SIG-M5 treated with dmso at 0.1 percent for 504 hours (cell line): ENCODE measurements around the gene OXSR1.
"Not testable (repeated sequence)": the region's sequence is repeated elsewhere in the genome, so short reads cannot be mapped to it uniquely, and the experiment has no call there.

Source experiments
- DNase-seq: peaks from one replicate; lab custom pipeline; 2025; ENCODE audit not compliant: unreplicated experiment; lab: John Stamatoyannopoulos, UW

The OXSR1 gene

DNA sequence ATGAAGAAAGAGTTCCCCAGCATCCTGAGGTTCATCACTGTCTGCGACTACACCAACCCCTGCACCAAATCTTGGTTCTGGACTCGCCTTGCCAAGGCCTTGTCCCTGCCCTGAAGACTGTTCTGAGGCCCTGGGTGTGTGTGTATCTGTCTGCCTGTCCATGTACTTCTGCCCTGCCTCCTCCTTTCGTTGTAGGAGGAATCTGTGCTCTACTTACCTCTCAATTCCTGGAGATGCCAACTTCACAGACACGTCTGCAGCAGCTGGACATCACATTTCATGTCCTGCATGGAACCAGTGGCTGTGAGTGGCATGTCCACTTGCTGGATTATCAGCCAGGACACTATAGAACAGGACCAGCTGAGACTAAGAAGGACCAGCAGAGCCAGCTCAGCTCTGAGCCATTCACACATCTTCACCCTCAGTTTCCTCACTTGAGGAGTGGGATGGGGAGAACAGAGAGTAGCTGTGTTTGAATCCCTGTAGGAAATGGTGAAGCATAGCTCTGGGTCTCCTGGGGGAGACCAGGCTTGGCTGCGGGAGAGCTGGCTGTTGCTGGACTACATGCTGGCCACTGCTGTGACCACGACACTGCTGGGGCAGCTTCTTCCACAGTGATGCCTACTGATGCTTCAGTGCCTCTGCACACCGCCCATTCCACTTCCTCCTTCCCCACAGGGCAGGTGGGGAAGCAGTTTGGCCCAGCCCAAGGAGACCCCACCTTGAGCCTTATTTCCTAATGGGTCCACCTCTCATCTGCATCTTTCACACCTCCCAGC, 24.0 kb upstream of the OXSR1 start:
- no peak for DNase-seq

DNA sequence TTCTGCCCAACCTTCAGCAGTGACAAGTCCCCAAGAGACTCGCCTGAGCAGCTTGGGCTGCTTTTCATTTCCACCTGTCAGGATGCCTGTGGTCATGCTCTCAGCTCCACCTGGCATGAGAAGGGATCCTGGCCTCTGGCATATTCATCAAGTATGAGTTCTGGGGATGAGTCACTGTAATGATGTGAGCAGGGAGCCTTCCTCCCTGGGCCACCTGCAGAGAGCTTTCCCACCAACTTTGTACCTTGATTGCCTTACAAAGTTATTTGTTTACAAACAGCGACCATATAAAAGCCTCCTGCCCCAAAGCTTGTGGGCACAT, 23.4 kb upstream of the OXSR1 start:
- no peak for DNase-seq

DNA sequence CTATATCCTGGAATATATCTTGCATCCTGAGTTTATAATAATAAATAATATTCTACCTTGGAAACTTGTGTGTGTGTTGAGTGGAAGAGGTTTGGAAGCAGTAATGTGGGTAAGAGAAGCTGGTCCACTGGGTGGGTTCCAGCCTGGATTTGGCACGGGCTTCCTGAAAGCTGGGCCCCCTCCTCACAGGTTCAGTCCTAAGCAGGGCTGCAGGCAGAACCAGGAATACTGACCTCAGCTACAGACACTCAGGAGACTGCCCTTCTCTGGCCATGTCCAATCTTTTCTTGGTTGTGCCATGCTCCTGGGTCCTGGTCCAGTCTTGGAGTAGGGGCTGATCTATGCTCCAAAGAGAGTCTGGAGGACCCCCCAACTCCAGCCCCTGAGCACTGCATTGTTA, 22.4 kb upstream of the OXSR1 start:
- DNase-seq = no peak

DNA sequence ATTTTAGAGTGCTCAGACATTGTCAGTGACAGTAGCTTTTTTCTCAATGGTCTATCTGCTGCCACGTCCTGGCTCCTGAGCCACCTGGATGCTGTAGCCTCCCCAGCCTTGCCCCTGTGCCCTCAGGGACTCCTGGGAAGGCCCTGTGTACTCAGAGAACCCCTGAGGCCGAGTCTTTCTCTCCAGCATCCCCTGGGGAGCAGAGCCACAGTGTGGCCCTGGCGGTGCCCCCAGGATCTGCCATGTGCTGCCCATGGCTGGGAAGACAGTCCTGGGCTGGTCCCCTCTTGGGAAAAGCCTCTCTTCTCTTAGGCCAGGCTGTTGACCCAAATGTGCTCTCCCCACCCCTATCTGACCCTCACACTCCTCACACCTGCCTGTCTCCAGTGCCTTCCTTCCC, 21.8 kb upstream of the OXSR1 start:
- DNase-seq = no peak

DNA sequence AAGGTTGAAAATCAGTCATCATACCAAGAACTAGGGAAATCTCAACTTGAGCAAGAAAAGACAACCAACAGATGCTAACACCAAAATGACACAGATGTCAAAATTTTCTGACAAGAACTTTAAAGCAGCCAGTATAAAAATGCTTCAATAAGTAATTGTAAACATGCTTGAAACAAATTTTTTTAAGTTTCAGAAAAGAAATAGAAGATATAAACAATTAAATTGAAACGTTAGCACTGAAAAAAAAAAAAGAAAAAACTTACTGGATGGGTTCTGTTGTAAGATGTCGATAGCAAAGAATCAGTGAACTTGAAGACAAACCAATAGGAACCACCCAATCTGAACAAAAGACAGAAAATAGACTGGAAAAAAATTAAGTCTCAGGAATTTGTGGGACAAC, 18.8 kb upstream of the OXSR1 start:
- no peak for DNase-seq

DNA sequence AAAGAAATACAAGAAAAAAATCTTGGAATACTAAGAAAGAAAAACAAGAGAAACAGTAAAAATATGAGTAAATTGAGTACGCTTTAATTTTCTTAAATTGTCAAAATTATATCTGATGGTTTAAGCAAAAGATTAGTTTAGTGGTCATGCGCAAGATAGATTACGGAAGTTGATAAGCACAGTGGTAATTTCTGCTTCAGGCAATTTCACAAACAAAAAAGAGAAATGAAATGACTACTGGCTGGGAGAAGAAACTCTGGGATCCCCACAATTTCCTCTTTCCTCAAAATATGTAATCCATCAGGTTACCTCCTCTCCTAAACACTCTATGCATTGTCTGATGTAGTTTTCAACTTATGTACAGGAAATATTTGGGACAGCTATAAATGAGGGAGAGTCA, 17.9 kb upstream of the OXSR1 start:
- peak; percentile 86 for DNase-seq

DNA sequence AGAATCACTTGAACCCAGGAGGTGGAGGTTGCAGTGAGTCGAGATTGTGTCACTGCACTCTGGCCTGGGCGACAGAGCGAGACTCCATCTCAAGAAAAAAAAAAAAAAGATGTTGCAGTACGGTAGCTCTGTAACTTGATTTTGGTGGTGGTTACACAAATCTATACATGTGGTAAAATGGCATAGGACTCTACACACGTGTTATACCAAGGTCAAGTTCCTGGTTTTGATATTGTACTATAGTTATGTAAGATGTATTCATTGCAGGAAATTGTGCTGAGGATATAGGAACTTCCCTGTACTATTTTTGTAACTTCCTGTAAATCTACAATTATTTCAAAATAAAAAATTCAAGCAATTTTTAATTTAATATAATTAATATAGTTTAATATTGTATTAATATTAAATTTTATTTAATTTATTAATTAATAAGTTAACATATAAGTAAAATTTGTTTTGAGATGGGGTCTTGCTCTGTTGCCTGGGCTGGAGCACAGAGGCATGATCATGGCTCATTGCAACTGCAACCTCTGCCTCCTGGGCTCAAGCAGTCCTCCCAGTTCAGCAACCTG, 16.9 kb upstream of the OXSR1 start:
- peak; percentile 93 for DNase-seq

DNA sequence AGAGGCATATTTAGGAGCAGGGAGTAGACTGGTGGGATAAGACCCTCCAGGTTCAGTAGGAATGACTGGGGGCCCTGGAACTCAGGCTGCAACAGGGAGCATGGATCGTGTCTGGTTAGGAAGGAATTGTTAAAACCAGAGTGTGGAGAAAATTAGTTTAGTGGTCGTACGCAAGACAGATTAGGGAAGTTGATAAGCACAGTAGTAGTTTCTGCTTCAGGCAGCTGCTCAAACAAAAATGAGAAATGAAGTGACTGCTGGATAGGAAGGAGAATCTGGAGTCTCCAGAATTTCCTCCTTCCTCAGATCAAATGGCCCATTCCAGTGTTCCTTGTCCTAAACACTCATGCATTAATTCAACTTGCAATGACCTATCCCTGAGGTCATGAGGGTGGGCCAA, 15.6 kb upstream of the OXSR1 start:
- DNase-seq = peak; percentile 86

DNA sequence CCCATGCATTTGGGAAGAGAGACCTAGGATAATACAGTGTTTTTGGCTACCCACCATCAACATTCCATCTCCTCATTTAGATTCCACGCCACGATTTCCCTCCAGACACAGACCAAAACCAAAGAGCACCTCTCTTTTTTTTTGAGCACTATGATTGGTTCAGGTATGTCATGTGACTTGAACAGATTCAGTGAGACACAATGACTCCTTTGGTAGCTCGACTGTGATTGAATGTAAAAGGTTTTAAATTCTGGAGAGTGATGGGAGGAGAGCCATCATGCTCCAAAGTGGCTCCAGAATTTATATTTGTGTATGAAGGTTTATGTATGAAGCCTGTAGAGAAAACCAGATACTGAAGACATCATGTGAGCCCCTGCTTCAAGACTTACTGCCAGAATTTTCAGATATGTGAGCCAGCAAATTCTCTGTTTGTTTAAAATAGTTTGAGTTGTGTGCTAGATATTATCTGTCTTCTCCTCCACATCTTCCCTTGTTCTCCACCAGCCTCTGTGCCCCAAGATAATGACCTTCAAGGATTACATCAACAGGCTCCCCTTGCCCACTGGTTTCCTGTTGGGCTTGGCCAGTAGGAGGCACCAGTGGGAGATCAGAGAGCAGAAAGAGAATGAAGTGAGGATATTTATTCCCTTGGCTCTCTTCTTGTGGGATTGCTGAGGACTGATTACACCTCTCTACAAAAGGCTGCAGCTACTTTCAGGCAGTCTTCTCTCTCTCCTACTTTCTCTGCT, 14.4 kb upstream of the OXSR1 start:
- no peak for DNase-seq

DNA sequence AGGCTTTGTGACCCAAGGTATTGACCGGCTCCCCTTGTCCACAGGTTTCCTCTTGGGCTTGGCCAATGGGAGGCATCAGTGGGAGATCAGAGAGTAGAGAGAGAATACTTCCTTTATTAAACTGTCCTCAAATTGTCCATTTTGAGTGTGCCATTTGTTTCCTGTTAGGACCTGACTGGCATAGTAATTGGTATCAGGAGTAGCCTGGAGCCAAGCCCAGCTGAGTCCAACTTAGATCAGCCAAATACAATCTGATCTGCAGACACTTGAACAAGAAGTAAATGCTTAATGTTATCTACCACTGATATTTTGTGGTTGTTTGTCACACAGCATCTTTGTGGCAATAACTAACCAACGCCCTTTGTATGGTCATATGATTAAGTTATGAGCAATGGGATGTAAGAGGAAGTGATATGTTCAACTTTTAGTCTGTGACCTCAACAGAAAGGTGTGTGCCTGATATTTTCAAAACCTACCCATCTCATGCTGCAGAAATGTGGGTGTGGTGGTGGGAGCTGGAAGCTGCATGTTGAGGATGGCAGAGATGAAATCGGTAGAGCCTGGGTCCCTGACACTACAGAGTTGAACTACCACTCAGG, 13.6 kb upstream of the OXSR1 start:
- DNase-seq = peak; percentile 34

DNA sequence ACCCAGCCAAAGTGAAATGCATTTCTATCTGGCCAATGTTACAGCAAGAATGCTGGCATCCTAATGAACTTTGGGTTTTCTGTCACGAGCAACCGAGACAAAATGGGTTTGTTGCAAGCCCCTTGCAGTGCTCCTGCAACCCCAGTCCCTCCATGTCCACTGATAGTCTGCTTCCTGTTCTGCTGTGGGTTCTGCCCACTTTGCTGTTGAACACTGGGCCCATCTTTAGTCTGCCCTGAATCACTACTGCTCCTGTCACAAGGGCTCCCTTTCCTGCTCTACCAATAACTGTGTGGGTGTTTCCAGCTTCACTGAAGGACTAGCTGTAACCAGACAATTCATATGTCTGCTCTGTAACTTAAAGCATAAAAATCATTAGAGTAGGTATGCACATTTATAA, 12.7 kb upstream of the OXSR1 start:
- no peak for DNase-seq

DNA sequence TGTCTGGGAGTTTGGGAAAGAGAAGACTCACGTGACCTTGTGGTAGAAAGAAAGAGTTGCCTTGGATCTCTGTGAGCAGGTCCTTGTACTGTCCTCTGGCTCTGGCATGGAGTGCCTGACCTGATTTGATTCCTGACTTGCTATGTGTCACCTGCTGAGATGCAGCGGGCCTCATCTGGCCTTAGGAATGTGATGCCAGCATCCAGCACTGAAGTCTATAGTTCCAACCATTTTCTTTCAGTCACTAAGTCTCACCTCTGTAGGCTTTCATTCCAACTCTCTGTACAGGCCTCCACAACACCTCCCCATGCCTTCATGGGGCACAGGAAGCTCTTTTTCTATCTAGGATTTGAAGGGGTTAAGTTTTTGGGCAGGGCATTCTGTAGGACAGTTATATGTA, 12.1 kb upstream of the OXSR1 start:
- DNase-seq = no peak

DNA sequence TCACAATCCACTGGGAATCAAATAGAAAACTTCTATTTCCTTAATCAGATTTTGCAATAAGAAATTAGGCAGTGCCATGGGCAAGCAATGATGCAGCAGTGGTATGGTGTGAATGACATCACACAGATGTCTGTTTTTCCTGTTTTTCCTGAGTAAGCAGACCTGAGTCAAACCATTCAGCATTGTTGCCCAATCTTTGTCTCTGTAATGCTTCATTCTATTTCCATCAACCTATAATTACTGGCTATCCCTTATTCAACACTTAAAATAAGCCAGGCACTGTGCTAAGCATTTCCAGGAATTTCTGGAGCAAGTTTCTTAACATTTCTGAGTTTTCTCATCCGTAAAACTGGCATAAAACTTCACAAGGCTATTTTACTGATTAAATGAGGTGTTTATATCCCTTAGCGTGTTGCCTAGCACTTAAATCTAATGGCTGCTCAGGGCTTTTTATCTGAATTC, 11.3 kb upstream of the OXSR1 start:
- DNase-seq = peak; percentile 78

DNA sequence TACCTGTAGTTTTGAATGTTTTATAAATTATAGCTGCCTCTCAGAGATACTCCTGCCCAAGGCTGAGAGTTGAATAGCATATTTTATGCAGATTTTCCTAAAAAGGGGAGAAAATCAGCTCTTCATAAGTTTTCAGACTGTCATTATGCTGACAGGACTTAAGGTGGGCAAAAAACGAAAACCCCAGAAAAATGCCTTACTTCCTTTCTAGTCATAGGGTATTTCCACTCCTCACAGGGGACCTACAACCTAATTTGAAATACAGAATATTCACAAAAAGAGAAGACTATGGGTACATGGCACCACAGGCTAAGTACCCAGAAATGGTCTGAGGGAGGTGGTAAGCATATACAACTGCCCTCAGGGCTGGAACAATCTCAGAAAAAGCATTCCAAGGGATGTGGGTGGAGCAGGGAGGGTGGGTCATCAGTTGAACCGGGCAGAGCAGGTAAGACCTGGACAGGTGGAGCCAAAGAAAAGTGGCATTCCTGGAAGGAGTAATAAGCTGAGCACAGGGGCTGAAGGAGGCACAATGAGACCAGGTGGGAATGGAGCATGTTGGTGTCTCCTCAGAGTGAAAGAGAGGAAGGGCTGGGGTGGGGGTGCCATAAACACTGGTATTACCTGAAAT, 10.6 kb upstream of the OXSR1 start:
- DNase-seq = no peak

DNA sequence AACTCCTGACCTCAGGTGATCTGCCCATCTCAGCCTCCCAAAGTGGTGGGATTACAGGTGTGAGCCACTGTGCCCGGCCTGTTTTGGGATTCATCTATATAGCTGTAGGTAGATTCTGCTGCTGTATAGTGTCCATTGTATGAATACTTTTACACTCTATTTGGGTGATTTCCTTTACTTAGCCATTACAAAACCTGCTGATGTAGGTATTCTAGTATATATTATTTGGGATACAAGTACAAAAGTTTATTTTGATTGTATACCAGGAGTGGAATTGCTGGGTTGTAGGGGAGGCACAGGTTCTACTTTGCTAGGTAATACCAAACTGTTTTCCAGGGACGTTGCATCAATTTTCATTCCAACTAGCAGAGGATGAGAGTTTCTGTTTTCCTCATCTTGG, 9.5 kb upstream of the OXSR1 start:
- DNase-seq = no peak

DNA sequence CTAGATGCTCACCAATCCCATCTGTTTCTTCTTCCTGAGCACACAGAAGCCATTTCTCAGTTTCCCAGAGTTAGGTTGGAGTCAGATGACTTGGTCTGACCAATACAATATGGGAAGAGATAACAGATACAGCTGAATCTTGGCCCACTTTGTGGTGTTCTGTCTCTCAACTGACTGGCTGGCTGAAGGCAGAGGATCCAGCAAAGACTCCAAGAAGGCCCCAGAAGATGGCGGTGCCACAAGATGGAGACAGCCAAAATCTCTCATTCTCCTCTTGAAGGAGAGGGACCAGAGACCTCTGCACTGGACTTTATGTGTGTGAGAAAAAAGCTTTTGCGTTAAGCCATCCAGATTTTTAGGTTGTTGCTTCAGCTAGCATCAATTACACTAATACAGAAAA, 8.2 kb upstream of the OXSR1 start:
- DNase-seq = no peak

DNA sequence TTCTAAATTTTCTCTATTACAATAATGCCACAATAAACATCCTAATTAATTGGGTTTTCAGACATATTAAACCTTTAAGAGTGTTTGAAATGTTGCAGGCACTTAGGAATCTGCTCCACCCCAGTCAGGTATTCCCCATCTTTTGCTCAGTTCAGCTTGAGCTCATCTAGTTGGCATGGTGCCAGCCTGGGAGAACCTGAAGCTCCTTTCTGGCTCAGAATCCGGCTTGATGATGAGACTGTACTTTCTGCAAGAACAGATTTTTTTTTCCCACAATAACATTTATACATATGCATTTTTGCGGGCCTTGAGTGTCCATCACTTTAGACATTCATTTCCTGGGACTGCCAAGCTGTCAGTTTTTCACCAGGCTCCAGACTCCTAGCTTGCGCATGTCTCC, 7.7 kb upstream of the OXSR1 start:
- no peak for DNase-seq

DNA sequence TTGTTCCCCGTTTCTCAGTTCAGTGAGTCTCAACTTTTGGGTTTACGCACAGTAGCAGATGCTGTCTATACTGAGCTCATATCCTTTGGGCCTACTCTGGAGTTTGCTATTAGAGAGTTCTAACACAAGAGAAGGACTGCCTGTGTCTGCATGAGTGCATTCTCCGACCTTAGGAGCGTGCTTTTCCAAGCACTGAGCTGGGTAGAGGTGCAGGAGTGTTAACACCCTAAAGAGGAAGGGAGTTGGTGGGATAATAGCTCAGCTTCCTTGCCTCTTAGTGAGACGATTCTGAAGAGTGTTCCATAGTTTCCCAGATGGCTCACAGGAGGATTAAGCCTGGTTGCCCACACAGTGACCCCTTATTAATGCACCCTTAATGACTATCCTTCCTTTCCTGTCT, 6.9 kb upstream of the OXSR1 start:
- no peak for DNase-seq

DNA sequence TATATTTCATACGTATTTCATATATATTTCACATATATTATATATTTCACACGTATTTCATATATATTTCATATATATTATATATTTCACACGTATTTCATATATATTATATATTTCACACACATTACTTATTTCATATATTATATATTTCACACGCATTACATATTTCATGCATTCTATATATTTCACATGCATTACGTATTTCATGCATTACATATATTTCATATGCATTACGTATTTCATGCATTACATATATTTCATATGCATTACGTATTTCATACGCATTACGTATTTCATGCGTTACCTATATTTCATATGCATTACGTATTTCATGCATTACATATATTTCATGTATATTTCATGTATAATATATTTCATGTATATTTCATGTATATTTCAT, 4.6 kb upstream of the OXSR1 start:
- not testable (repeated sequence) for DNase-seq

DNA sequence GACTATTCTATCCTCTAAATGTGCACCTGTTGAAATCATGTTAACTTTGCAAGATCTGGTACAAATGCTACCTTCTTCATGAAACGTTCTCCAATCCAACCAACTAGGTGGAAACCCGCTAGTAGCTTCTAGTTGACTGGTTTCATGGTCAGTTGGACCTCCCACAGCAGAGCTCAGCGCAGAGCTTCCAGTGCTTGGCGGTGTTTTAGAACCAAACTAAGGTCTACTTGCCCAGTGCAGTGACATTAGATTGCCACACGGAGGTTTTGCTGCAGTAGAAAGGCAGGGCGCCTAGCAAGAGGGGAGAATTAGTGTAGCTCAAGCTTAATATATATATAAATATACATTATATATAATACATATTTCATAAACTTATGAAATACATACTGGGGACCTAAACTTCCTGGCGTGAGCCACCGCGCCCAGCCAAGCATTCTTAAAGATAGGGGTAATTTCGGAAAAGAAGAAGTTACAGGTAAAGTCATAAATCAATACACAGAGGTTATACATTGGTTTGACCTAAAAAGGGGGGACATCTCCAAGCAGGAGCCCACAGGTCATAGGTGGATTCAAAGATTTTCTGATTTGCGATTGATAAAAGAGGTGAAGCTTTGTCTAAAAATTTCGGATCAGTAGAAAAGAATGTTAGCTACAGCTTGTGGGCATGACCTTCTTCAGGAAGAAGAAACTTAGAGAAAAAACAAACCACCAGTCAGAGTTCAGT, 2.1 kb upstream of the OXSR1 start:
- DNase-seq = peak; percentile 36
